Suprapubic skin (tissue), 4 donors: ENCODE data around the gene BTN1A1. TPM values are rescaled to one million over a fixed set of nuclear protein-coding genes. Genes with fewer than 3 reads are reported as not detected.

Experiments used
- DNase-seq, 2 donors: peaks; one replicate each; pipeline ENCODE4 v3.0.0-alpha.2; 2019; ENCODE audit warnings: low spot score in 2 of 2
- H3K27ac ChIP-seq: fragments of 200-600 bp; sonication (generic); one replicate; pipeline ENCODE4 v1.5.1; 2019
- H3K27me3 ChIP-seq: fragments of 200-600 bp; sonication (generic); one replicate; pipeline ENCODE4 v1.5.1; 2019
- H3K36me3 ChIP-seq: fragments of 200-600 bp; sonication (generic); one replicate; pipeline ENCODE4 v1.5.1; 2019
- H3K4me1 ChIP-seq: fragments of 200-600 bp; sonication (generic); one replicate; pipeline ENCODE4 v1.5.1; 2019
- H3K4me3 ChIP-seq: fragments of 200-600 bp; sonication (generic); one replicate; pipeline ENCODE4 v1.5.1; 2019; ENCODE audit warnings: mild to moderate bottlenecking
- H3K9me3 ChIP-seq: fragments of 200-600 bp; sonication (generic); one replicate; pipeline ENCODE4 v1.5.1; 2019
- EP300 ChIP-seq: sonication (generic); formaldehyde crosslinking; IDR thresholded peaks from one replicate; pipeline ENCODE4 v1.6.1; 2017; ENCODE audit warnings: antibody characterized with exemption
- POLR2A ChIP-seq, 2 donors: fragments of 450-650 bp; IDR thresholded peaks; one replicate each; pipeline ENCODE4 v1.6.1; 2017; ENCODE audit warnings: antibody characterized with exemption in 2 of 2, mild to moderate bottlenecking in 2 of 2, moderate library complexity in 2 of 2
- POLR2AphosphoS5 ChIP-seq, 3 donors: sonication (generic); formaldehyde crosslinking; IDR thresholded peaks; one replicate each; pipeline ENCODE4 v1.6.1; 2017; ENCODE audit warnings: antibody characterized with exemption in 3 of 3
- WGBS: methylation state at CpG from one replicate; pipeline ENCODE4 v1.1.5; 2018; 5-methylcytosine and 5-hydroxymethylcytosine counted together
- total RNA-seq, 4 donors: library from RNA; depleted of rRNA; stranded (reverse); fragments of >200 nt; gene quantifications; one replicate each; pipeline ENCODE4 v1.1.0, GENCODE V29; 2016
- TF ChIP-seq, protein P1 (sequence below), 2 donors: fragments of 200-600 bp in 1 of 2; fragments of 450-650 bp in 1 of 2; sonication (generic) in 1 of 2; IDR thresholded peaks; one replicate each; pipeline ENCODE4 v1.5.1; 2016 to 2019; ENCODE audit warnings: antibody characterized with exemption in 2 of 2, mild to moderate bottlenecking in 1 of 2, moderate library complexity in 1 of 2

Gene BTN1A1
- total RNA-seq, 4 donors from 2014 or later: not detected

DNA sequence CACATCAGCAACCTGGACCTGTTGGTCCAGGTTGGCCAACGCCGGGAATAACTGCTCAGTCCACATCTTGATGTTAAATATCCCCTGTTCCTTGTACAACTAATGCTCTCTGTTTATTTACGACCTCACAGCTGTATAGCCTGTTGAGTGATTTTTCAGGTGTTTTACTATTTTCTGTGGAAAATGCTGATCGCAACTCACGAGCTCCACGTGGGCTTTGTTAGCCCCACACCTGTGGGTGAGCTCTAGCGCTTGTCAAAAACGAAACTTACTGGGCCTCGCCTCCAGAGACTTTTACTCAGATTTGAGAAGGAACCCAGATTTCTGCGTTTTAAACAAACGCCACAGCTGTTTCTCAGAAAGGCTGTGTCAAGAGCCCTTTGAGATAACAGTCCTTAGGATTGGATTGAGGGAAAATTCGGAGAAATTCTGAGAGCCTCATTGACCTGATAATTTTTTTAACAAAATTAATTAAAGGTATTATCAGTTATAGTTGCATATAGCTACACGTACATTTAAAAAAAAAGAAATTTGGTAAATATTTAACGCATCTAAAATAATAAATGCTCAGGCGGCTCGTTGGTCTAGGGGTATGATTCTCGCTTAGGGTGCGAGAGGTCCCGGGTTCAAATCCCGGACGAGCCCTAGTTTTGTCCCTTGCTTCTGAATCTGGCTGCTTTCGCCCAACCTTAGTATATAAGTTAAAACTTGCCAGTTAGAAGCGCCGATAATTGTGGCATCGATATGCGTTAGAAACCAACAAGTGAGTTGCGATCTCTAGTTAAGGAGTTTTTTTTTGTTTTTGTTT, 54.8 kb downstream of the BTN1A1 start:
- no peak for DNase-seq
- WGBS: 15% methylated on average over 27 of the region's 27 CpGs
- TF ChIP-seq POLR2AphosphoS5 (IDR thresholded peaks at IDR 0.05): no peak

DNA sequence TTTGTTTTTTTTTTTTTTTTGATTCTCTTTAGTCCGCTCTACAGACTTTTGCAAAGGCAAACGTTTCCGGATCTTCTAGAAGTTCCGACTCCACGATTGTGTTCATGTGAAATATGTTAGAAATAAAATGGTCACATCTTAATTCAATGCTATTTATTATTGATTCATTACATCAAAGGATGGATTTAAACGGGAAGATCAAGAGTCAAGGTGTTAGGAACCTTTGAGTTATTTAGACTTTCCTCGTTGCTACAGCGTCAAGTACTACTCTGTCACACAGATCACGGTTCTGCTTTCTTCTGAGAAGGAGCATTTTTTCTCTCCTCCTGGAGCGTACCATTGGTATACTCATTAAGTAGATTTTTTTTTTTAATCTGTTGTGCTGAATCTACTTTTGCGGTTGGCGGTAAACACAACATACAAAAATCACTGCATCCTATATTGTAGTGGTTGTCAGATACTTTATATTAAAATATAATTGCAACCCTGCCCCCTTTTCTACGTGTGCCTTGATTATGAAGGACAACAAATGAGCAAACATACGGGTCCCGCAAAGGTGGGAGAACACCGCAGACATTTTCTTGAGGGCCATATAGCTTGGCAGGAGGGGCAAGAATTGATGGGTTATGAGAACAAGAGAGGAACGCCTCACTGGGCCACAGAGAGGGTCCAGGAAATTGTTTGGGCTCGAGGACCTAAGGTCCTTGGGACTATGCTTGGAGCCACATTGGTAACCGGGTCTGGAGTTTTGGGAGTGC, 55.6 kb downstream of the BTN1A1 start:
- TF ChIP-seq POLR2A (IDR thresholded peaks at IDR 0.05) (no peak), POLR2AphosphoS5 (IDR thresholded peaks at IDR 0.05) (no peak), EP300 (no peak)
- TF ChIP-seq, protein P1, sequence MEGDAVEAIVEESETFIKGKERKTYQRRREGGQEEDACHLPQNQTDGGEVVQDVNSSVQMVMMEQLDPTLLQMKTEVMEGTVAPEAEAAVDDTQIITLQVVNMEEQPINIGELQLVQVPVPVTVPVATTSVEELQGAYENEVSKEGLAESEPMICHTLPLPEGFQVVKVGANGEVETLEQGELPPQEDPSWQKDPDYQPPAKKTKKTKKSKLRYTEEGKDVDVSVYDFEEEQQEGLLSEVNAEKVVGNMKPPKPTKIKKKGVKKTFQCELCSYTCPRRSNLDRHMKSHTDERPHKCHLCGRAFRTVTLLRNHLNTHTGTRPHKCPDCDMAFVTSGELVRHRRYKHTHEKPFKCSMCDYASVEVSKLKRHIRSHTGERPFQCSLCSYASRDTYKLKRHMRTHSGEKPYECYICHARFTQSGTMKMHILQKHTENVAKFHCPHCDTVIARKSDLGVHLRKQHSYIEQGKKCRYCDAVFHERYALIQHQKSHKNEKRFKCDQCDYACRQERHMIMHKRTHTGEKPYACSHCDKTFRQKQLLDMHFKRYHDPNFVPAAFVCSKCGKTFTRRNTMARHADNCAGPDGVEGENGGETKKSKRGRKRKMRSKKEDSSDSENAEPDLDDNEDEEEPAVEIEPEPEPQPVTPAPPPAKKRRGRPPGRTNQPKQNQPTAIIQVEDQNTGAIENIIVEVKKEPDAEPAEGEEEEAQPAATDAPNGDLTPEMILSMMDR (IDR thresholded peaks at IDR 0.05): no peak
- H3K27ac ChIP-seq: no peak overlapping the region
- H3K4me3 ChIP-seq: peak overlapping the region; percentile 41
- H3K36me3 ChIP-seq: no peaks in the 10 kb centered on the region
- no peaks in the 10 kb centered on the region for H3K27me3 ChIP-seq
- DNase-seq: no peak
- H3K9me3 ChIP-seq: no peaks in the 10 kb centered on the region
- WGBS: 50% methylated on average over 19 of the region's 19 CpGs
- peaks cover 24% of the 10 kb centered on the region for H3K4me1 ChIP-seq

More for the DNA sequence above, 54.8 kb downstream of the BTN1A1 start:
- H3K9me3 ChIP-seq: no peaks in the 10 kb centered on the region
- H3K27ac ChIP-seq: peak overlapping the region; percentile 21
- no peaks in the 10 kb centered on the region for H3K27me3 ChIP-seq
- H3K4me3 ChIP-seq: peak overlapping the region; percentile 41
- H3K36me3 ChIP-seq: no peaks in the 10 kb centered on the region
- H3K4me1 ChIP-seq: peaks cover 32% of the 10 kb centered on the region

DNA sequence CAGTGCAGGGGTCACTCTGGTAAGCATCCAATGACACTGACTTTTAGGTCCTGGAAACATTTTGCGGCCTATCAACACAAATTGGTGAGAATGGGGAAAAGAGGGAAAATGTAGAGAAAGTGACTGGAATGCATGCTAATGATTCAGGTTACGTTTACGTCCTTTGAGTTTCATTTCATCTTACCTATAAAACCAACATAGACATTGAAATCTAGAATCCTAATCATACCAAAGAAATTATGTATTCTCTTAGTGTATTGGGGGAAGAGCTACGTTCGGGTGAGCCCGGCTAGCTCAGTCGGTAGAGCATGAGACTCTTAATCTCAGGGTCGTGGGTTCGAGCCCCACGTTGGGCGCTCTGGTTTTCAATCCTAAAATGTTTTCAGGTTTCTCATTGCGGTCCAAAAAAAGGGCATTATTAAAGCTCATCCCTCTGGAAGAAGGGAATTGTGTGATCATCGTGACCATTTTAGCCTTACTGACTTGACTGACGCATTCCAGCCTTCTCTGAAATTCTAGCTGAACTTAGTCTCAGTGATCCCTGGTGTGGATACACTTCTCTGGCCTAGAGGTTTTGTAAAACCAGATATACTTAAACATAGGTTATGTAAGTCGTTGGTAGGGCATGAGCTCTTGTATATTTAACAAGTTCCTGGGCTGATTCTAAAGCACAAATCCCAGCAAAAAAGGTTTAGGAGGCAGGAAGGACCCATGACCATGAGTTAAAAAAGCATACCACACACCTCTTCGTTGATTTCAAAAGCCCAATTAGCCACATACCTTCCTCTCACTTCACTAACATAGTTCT, 56.4 kb downstream of the BTN1A1 start:
- WGBS: 48% methylated on average over 16 of the region's 16 CpGs
- no peaks in the 10 kb centered on the region for H3K36me3 ChIP-seq
- no peaks in the 10 kb centered on the region for H3K27me3 ChIP-seq
- peaks cover 22% of the 10 kb centered on the region for H3K4me1 ChIP-seq
- H3K4me3 ChIP-seq: no peak overlapping the region
- TF ChIP-seq, protein P1 (IDR thresholded peaks at IDR 0.05): no peak
- TF ChIP-seq POLR2AphosphoS5 (IDR thresholded peaks at IDR 0.05) (no peak), POLR2A (IDR thresholded peaks at IDR 0.05) (no peak), EP300 (no peak)
- no peak for DNase-seq
- H3K9me3 ChIP-seq: no peaks in the 10 kb centered on the region
- no peak overlapping the region for H3K27ac ChIP-seq

Other genes with a start within 250 kb of the BTN1A1 start
- gene BTN3A2, start 135.1 kb upstream of the BTN1A1 start, total RNA-seq: 10 to 100 TPM; 15.2 to 29.6 (median 23.7) TPM
- 10 to 100 TPM in 2 of 4 donors, 1 to 10 TPM in 2; 6.7 to 27.6 (median 11.5) TPM for gene BTN2A2, start 117.2 kb upstream of the BTN1A1 start, total RNA-seq
- 10 to 100 TPM; 11.4 to 28.1 (median 14.5) TPM for gene BTN3A1, start 98.0 kb upstream of the BTN1A1 start, total RNA-seq
- gene BTN3A3, start 59.8 kb upstream of the BTN1A1 start, total RNA-seq: 10 to 100 TPM in 3 of 4 donors, 1 to 10 TPM in 1; 9.5 to 19.2 (median 12.2) TPM
- gene BTN2A1, start 42.3 kb upstream of the BTN1A1 start, total RNA-seq: 10 to 100 TPM in 2 of 4 donors, 1 to 10 TPM in 2; 9.1 to 31.9 (median 12.9) TPM
- 10 to 100 TPM; 25.2 to 48.5 (median 34.5) TPM for gene HMGN4, start 38.1 kb downstream of the BTN1A1 start, total RNA-seq
- gene ABT1, start 96.7 kb downstream of the BTN1A1 start, total RNA-seq: 10 to 100 TPM; 17.4 to 30.0 (median 21.1) TPM
- 10 to 100 TPM in 2 of 4 donors, 1 to 10 TPM in 2; 9.4 to 11.6 (median 10.1) TPM for gene ZNF322, start 159.4 kb downstream of the BTN1A1 start, total RNA-seq